GM19351 (cell line): ENCODE data around the gene SWT1.
"Not testable (repeated sequence)": the region's sequence is repeated elsewhere in the genome, so short reads cannot be mapped to it uniquely, and the experiment has no call there.

Experiments used
- ATAC-seq: cut with Tn5 transposase; IDR thresholded peaks from one replicate; pipeline ENCODE4 v1.9.1; 2021; ENCODE audit warnings: mild to moderate bottlenecking, moderate library complexity; ENCODE audit not compliant: unreplicated experiment

Gene SWT1

DNA sequence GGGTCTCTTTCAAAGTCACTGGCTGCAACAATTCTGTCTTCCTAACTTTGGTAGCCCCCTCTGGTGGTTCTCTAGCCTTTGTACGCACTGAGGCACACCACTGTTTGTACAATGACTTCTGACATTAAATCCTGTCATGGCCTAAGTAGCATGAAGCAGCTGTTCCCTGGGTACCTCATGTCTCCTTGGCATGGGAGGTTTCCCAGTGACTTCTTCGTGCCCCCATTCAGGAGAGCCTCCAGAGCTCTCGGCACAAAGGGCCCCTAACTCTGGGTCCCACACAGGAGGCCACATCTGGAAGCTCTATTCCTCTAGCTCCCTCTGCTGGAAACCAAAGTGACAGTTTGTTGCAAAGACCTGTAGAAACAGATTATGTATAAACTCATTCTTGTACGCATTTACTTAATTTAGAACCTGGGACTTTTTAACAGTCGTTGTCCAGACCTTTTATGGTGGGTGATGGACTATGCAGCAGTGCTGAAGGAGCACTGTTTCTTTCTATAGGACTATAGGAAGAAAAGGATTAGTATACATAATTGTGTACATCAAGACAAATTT lies 13.4 kb downstream of the SWT1 start:
- peak; percentile 96 for ATAC-seq

DNA sequence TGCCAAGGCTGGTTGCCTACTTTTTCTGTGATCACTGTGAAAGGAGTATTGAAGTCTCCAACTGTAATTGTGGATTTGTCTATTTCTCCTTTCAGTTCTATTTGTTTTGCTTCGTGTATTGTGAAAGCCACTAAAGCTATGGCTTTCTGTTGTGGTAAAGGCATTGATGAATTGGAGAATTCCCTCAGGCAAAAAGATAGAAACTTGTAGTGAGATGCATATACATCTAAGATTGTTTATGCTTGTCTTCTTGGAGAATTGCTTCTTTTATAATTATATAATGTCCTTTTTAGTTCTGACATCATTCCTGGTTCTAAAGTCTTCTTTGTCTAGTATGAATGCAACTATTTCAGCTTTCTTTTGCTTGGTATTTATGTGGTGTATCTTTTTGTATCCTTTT lies 36.8 kb downstream of the SWT1 start:
- no peak for ATAC-seq

DNA sequence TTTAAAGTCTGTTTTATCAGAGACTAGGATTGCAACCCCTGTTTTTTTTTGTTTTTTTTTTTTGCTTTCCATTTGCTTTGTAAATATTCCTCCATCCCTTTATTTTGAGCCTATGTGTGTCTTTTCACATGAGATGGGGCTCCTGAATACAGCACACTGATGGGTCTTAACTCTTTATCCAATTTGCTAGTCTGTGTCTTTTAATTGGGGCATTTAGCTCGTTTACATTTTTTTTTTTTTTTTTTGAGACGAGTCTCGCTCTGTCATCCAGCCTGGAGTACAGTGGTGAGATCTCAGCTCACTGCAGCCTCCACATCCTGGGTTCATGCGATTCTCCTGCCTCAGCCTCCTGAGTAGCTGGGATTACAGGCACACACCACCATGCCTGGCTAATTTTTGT lies 41.7 kb downstream of the SWT1 start:
- not testable (repeated sequence) for ATAC-seq

DNA sequence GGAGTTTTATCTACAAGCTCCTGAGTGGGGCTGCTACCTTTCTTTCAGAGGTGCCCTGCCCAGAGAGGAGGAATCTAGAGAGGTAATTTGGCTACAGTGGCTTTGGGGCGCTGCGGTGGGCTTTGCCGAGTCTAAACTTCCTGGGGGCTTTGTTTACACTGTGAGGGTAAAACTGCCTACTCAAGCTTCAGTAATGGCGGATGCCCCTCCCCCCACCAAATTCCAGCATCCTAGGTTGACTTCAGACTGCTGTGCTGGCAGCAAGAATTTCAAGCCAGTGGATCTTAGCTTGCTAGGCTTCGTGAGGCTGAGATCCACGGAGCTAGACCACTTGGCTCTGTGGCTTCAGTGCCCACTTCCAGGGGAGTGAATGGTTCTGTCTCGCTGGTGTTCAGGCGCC lies 43.9 kb downstream of the SWT1 start:
- ATAC-seq, result no peak

DNA sequence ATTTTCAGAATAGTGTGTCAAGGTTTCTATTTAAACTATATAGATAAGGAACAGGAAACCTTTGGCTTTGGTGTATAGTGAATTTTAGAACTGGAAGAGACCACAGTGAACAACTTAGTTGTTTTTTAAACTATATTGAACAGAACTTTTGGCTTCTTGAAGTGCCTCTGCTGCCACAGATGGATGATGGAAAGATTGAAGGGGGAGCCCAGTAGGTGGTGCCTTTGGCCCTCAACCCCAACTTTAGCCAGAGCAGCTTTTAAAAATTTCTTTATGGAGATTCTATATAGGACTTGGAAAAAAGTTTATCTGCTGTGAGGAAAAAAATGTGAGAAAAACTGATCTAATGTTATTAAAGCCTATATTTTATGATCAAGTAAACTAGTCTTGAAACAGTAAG lies 50.2 kb downstream of the SWT1 start:
- ATAC-seq, result no peak

DNA sequence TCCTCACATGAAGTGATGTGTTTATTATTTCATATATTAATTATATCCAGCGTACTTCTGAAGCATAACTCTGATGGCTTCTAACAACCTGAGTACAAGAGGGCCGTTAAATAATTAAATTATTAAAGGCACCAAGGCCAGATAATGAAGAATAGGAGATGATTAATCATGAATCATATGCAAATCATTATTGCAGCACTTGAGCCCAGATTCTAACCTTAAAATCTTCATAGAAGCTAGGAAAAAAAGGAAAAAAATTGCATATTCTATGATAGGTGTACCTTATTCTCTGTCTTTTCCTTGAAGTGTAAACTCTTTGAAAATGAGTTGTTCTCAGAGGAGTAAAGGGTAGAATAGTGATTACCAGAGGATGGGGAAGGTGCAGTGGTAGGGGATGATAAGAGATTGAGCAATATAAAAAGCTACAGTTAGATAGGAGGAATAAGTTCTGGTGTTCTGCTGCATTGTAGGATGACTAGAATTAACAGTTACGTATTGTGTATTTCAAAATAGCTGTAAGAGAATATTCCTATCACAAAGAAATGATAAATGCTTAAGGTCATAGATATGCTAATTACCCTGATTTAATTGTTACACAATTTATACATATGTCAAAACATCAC lies 51.1 kb downstream of the SWT1 start:
- ATAC-seq, result no peak

DNA sequence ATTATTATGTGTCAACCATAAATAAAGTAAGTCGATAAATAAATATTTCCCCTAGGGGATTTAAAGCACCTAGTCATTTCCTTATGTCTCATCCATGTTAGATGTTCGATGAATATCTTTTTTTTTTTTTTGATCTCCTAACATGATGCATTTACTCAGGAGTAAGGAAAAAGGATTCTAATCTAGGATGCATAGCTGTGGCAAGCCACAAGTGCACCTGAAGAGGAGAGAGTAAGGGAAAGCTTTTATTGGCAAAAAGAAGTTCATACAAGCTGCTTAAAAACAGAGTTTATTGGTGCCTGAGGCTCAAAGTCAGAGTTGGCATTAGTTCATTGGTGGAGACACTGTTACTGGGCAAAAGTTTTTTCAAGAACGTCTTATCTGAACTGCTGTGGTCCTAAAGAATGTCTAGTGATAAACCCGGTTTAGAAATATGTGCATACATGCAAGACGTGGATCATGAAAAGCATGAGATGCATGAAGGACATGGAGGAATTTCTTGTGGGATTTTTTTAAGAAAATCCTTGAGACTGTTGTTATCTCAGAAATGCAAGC lies 51.7 kb downstream of the SWT1 start:
- no peak for ATAC-seq

DNA sequence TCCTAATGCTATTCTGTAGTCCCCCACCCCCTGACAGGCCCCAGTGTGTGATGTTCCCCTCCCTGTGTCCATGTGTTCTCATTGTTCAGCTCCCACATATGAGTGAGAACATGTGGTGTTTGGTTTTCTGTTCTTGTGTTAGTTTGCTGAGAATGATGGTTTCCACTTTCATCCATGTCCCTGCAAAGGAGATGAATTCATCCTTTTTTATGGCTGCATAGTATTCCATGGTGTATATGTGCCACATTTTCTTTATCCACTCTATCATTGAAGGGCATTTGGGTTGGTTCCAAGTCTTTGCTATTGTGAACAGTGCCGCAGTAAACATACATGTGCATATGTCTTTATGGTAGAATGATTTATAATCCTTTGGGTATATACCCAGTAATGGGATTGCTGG lies 52.4 kb downstream of the SWT1 start:
- not testable (repeated sequence) for ATAC-seq

DNA sequence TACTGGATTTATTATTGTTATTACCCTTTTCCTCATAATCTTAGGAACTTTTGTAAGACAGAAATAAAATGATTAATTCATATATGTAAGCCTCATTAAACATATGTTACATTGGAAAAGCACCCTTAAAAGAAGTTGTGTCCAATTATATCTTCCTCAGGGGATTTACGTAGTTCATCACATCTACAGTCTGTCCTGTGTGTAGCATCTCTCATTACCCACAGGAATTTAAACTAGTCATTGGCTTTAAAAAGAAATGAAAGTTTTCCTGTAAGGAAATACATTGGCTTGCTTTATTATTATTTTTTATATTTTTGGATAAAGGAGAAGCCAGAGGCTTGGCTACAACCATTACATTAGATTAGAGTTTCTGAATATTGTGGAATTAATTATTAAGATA lies 56.1 kb downstream of the SWT1 start:
- no peak for ATAC-seq

DNA sequence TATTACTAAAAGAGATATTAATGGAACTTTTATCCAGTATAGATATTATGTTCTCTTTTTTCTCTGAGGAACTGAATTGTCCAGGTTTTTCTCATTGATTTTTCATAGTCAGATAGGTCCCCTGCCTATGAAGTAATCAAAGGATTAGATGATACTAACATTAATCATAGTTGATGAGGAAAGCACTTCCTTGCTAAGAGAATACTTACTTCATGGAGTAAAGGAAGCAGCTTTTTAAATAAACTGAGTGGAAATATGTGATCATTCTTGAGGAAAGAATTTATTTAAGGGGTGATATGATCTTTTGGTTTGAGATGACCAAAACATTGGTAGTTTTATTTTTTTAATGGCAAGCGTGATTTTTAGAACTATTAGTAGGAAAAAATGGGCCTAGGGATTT lies 58.9 kb downstream of the SWT1 start:
- no peak for ATAC-seq

DNA sequence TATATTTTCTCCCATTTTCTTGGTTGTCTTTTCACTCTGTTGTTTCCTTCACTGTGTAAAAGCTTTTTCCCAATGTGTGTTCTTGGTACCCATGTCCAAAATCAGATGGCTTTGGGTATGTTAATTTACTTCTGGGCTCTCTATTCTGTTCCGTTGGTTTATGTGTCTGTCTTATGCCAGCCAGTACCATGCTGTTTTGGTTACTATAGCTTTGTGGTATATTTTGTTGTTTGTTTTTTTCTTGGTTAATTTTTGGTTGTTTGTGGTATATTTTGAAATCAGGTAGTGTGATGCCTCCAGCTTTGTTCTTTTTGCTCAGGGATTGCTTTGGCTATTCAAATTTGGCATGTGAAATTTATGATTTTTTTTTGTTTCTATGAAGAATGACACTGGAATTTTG lies 67.2 kb downstream of the SWT1 start:
- ATAC-seq, result no peak

DNA sequence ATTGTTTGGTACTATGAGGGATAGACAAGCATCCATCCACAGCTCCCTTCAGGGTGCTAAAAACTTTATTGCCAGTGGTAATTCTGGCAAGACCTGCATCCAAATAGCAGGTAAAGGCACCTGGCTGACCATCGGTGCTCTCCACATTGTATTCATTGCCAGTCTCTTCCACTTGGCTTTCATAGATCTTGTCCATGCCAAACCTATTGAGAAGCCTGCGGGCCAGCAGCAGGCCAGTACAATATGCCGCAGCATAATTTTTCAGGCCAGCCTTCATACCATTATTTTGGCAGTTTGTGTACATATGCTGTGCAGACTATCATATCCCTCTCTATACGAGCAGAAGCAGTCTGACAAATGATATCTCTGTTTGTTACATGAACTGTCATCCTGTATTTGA lies 70.2 kb downstream of the SWT1 start:
- ATAC-seq, result no peak

DNA sequence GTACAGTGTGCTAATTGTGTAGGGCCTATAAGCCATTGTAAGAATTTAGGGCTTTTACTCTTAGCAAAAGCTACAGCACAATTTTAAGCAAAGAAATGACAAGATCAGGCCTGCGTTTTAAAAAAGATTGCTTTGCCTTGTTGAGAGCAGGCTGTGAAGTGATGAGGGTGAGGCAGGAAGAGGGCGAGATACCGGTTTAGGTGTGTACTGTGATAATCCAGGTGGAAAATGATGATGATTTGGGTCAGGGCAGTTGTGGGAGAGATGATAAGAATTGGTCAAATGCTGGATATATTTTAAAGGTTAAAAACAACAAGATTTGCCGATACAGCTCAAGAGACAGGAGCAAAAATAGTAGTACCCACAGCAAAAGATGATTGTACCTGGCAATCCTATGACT lies 72.0 kb downstream of the SWT1 start:
- no peak for ATAC-seq

DNA sequence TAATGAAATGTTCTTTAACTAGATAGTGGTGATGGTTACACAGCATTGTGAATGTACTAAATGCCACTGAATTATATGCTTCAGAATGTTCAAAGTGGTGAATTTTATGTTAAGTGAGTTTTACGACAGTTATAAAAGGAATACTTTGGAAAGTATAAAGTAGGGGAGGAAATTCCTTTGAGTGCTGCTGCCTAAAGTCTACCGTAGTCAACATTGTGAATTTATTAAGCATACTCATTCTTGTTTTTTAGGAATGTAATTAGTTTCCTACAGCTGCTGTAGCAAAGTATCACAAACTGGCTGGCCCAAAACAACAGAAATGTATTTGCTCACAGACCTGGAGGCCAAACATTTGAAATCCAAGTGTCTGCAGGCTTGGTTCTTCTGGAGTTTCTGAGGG lies 73.0 kb downstream of the SWT1 start:
- ATAC-seq, result no peak

DNA sequence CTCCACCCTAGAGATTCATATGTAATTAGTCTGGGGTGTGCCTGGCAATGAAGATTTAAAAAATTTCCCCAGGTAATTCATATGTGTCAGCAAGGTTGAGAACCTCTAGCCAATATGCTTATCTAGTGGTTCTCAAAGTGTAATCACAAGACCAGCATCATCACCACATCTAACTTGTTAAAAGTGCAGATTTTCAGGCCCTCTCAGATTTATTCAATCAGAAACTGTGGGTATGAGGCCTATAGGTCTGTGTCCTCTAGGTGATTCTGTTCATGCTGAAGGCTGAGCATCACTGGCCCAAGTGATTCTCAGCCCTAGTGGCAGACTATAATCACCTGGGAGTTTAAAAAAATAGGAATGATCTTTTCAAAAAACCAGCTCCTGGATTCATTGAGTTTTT lies 75.9 kb downstream of the SWT1 start:
- no peak for ATAC-seq

DNA sequence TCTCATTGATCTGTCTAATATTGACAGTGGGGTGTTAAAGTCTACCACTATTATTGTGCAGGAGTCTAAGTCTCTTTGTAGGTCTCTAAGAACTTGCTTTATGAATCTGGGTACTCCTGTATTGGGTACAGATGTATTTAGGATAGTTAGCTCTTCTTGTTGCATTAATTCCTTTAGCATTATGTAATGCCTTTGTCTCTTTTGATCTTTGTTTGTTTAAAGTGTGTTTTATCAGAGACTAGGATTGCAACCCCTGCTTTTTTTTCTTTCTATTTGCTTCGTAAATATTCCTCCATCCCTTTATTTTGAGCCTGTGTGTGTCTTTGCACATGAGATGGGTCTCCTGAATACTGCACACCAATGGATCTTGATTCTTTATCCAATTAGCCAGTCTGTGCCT lies 77.2 kb downstream of the SWT1 start:
- not testable (repeated sequence) for ATAC-seq

DNA sequence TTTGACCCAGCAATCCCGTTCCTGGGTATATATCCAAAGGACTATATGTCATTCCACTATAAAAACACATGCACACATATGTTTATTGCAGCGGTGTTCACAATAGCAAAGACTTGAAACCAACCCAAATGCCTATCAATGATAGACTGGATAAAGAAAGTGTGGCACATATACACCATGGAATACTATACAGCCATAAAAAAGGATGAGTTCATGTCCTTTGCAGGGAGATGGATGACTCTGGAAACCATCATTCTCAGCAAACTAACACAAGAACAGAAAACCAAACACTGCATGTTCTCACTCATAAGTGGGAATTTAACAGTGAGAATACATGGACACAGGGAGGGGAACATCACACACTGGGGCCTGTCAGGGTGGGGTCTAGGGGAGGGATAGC lies 80.2 kb downstream of the SWT1 start:
- not testable (repeated sequence) for ATAC-seq

DNA sequence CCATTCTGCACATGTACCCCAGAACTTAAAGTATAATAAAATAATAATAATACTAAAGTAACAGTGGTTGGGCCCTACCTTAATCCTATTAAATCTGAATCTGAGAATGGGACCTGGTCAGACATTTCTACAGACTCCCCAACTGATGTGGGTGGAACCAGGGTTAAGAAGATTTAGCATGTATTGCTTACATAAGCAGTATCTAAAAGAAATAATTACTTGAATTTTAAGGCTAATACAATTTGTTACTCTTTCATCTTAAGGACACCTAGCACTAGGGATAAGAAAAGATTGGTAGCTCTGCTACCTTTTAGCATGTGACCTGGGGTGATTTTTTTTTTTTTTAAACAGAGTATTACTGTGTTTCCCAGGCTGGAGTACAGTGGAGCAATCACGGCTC lies 80.7 kb downstream of the SWT1 start:
- no peak for ATAC-seq

DNA sequence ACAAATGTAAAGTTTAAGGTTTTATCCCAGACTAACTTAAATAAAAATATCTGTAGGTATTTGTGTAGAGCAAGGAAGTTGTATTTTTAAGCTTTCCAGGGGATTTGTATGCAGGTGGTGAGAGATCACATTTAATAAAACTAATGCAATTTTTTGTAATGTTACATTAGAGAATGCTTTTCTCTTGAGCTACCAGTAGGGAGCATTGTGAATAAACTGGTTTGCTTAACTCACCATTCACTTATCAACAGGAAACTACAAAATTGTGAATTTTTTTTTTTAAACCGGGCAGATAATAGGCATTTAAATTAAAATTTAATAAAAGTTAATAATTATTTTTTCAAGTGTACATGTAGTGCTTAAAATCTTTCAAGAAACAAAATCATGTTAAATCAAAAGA lies 81.5 kb downstream of the SWT1 start:
- ATAC-seq, result no peak

DNA sequence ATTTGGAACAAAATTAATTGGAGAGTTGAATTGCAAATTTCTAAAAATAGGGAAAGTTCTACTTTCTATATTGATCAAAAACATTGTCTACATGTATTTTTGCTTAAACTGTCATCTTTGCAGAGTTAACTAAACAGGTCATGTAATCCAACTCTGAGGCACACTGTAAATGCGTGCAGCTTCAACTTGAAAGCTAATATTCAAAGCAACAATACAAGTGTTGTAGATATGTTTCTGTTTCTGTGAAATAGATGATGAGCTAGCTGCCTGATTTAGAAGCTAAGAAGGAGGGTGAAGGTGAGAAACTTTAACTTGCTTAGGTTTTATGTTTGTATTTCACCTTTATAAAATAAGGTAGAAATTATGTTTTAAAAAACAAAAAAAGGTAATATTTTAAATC lies 82.9 kb downstream of the SWT1 start:
- ATAC-seq, result no peak

DNA sequence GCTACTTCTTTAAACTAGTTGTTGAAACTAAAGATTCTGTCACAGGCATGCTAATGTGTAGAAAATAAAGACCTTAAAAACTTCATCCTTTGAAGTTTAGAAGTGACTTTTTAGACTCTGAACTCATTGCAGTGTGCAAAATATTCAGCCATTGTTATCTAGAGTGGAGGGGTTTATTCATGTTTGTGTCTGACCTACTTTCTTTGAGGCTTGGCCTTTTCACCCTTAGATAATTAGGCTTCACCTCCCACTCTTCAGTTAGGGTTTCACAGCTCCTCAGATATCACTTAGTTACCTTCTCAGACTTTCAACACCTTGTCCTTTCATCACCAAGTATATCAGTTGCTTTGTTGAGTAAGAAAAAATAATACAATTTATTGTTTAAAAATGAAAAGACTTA lies 84.2 kb downstream of the SWT1 start:
- ATAC-seq, result no peak

DNA sequence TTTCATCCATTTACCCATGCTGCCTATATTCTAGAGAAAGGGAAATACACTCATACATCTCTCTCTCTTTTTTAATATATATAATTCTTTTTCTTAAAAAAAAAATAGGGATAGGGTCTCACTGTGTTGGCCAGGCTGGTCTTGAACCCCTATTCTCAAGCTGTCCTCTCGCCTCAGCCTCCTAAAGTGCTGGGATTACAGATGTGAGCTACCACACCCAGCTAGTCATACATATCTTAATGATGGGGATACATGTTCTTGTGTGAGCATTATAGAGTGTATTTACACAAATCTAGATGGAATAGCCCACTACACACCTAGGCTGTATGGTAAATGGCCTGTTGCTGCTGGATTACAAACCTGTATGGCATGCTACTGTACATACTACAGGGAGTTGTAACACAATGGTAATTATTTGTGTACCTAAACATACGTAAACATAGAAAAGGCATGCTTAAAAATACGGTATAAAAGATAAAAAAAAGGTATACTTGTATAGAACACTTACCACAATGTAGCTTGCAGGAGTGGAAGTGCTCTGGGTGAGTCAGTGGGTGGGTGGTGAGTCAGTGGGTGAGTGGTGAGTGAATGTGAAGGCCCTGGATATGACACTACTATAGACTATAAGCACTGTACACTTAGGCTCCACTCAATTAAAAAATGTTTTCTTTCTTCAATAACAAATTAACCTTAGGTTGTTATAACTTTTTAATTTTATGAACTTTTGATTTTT lies 87.2 kb downstream of the SWT1 start:
- ATAC-seq, result no peak
